GM19351 (cell line): Measurements from ENCODE around the gene MAP3K2.
"Not testable (repeated sequence)": the region's sequence is repeated elsewhere in the genome, so short reads cannot be mapped to it uniquely, and the experiment has no call there.

Experiments
- ATAC-seq: cut with Tn5 transposase; IDR thresholded peaks from one replicate; pipeline ENCODE4 v1.9.1; 2021; ENCODE audit warnings: mild to moderate bottlenecking, moderate library complexity; ENCODE audit not compliant: unreplicated experiment

Gene MAP3K2

GRCh38 chr2:127421116-127421800 is 33.5 kb upstream of the MAP3K2 start:
- ATAC-seq: no peak

- no peak for ATAC-seq
These were observed 32.5 kb upstream of the MAP3K2 start for GRCh38 chr2:127420039-127420864.

- no peak for ATAC-seq
These were observed 31.8 kb upstream of the MAP3K2 start for GRCh38 chr2:127419448-127420038.

GRCh38 chr2:127419112-127419430 is 31.3 kb upstream of the MAP3K2 start:
- ATAC-seq: no peak

- no peak for ATAC-seq
These were observed 30.7 kb upstream of the MAP3K2 start, which contains the start of gene PROC for GRCh38 chr2:127418300-127419111. Gene PROC (plus strand): TSS chr2:127418427. CDS start chr2:127419943, 1,516 bp downstream.

GRCh38 chr2:127417406-127417805 is 29.6 kb upstream of the MAP3K2 start:
- ATAC-seq: no peak

- no peak for ATAC-seq
These were observed 28.8 kb upstream of the MAP3K2 start for GRCh38 chr2:127416506-127417001.

GRCh38 chr2:127415593-127416505 is 28.1 kb upstream of the MAP3K2 start:
- ATAC-seq: peak; percentile 80

GRCh38 chr2:127414638-127415592 is 27.1 kb upstream of the MAP3K2 start:
- no peak for ATAC-seq

- no peak for ATAC-seq
These were observed 26.2 kb upstream of the MAP3K2 start for GRCh38 chr2:127413782-127414637.

- no peak for ATAC-seq
These were observed 25.4 kb upstream of the MAP3K2 start for GRCh38 chr2:127413200-127413599.

- ATAC-seq: no peak
These were observed 24.0 kb upstream of the MAP3K2 start for GRCh38 chr2:127411653-127412369.

GRCh38 chr2:127410871-127411652 is 23.3 kb upstream of the MAP3K2 start:
- peak; percentile 61 for ATAC-seq

GRCh38 chr2:127409716-127410115 is 21.9 kb upstream of the MAP3K2 start:
- ATAC-seq: not testable (repeated sequence)

GRCh38 chr2:127408807-127409099 is 21.0 kb upstream of the MAP3K2 start:
- no peak for ATAC-seq

- peak; percentile 54 for ATAC-seq
These were observed 20.4 kb upstream of the MAP3K2 start for GRCh38 chr2:127408004-127408806.
